NCI-H1930 (cell line): ENCODE data around the gene KCNJ13.

Experiments used
- DNase-seq, 2 experiments: peaks; one replicate each; lab custom pipeline; 2025; lab: John Stamatoyannopoulos, UW

The KCNJ13 gene

DNA sequence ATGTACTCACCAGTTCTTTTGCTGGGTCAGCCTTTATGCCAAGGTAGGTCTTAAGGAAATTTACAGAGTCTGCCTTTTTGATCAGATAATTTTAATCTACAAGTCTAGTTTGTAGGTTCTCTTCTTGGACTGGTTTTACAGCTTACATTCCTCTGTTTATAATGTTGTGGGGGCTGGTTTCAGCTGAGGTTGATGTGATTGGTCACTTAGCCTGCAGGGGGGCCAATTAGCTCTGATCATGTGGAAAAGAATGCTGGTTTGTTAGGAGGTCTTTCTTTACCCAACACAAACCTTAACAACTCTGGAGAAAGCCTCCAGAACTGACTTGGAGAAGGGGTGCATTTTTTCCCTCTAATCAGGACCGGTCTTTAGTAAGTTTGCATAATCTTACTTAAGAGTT lies at the start of gene KCNJ13:
KCNJ13 (minus strand) TSS at position 131 of the 400 bp plus-strand sequence. CDS start 5,203 bp downstream, outside the sequence.
- DNase-seq = no peak

DNA sequence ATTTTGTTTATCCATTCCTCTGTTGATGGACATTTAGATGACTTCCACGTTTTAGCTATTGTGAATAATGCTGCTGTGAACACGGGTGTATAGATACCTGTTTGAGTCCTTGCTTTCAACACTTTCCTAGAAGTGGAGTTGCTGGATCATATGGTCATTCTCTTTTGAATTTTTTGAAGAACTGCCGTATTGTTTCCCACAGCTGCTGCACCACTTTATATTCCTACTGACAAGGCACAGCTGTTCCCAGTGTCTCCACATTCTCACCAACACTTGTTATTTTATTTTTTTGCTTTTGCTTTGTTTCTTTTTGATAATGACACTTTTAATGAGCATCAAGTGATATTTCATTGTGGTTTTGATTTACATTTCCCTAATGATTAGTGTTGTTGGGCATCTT lies 41.4 kb upstream of the KCNJ13 start:
- no peak for DNase-seq

DNA sequence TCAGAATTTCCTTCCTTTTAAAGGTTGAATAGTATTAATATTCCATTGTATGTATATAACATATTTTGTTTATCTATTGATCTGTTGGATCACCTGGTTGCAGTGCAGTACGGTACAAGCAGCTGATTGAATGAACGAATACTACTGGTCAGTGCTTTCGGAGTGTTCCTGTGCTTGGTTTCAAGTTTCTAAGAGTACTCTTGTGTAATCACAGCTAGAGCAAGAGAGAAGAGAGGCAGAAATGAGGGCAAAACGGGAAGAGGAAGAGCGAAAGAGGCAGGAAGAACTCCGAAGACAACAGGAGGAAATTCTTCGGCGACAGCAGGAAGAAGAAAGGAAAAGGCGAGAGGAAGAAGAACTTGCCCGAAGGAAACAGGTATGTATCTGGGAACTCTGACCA lies 40.3 kb upstream of the KCNJ13 start:
- DNase-seq = no peak

DNA sequence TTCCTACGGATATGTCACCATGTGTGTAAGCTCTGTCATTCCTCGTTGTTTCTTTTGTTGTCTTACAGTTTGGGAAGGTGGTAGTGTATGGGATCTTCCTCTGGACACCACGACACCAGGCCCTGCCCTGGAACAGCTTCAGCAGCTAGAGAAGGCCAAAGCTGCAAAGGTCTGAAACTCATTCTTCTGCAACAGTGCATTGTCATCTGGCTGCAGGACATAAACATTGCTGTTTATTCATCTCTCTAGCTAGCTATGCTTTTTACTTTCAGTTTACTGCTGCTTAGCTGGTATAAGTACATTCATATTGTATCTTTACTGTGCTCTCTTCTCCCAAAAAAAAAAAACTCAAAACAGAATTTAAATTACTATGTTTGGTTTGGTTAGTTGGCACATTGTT lies 39.2 kb upstream of the KCNJ13 start:
- no peak for DNase-seq

DNA sequence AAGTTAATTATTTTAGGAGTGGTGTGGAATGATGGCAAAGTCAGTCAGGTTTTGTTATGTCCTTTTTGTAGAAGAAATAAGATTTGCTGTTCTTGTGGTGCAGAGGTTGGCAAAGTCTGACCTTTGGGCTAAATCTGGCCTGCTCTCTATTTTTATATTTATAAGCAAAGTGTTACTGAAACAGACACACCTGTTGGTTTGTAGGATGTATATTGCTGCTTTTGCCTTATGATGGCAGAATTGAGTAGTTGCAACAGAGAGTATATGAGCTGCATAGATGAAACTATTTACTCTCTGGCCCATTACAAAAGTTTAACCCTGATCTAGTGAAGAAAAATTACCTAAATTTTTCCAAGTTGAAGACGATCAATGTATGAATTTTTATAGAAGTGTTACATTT lies 34.1 kb upstream of the KCNJ13 start:
- no peak for DNase-seq

DNA sequence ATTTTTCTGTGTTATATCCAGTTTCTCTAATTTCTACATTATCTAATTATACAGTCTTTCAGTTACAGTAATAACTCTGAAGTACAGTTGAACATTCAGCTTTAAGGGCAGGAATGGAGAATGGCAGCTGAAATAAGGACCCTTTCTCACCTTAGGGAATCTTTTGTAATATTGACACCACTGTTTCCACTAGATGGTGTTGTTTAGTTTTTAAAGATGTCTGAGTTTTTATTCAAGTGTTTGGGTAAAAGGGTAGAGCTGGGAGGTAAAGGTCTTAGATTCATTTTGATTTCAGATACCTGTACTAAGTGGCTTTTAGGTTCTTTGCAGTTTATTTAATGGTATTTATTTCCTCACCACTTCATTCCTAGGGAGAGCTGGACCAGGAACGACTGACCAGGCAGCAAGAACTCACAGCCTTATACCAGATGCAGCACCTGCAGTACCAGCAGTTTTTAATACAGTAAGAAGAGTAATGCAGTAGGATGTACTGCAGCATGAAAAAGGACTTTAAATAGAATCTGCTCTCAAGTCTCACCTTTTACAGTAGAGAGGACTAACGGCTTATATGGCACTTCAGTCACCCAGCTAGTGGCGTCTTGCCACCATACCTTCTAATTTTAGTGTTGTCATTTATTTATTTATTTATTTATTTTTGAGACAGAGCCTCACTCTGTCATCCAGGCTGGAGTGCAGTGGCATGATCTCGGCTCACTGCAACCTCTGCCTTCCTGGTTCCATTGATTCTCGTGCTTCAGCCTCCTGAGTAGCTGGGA lies 33.2 kb upstream of the KCNJ13 start:
- no peak for DNase-seq

DNA sequence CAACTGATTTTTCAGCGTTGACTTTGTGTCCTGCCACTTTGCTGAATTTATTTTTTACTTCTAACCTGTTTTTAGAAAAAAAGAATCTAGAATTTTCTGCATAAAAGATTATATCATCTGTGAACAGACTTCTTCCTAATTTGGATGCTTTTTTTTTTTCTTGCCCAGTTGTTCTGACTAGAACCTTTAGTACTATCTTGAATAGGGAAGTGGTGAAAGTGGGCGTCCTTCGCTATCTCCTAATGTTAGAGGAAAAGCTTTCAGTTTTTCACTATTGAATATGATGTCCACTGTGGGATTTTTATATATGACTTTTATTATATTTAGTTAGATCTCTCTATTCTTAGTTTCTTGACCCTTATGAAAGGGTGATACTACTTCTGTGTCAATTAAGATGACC lies 25.7 kb upstream of the KCNJ13 start:
- DNase-seq = no peak

DNA sequence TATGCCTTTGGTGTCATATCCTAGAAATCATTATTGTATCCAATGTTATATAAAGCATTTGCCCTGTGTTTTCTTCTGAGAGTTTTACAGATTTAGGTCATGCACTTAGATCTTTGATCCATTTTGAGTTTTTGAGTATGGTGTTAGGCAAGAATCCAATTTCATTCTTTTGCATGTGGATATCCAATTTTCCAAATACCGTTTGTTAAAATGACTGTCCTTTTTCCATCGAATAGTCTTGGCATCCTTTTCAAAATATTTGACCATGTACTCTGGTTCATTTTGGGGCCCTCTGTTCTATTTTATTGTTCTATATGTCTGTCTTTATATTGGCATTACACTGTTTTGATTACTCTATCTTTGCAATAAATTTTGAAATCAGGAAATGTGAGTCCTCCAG lies 23.8 kb upstream of the KCNJ13 start:
- no peak for DNase-seq

DNA sequence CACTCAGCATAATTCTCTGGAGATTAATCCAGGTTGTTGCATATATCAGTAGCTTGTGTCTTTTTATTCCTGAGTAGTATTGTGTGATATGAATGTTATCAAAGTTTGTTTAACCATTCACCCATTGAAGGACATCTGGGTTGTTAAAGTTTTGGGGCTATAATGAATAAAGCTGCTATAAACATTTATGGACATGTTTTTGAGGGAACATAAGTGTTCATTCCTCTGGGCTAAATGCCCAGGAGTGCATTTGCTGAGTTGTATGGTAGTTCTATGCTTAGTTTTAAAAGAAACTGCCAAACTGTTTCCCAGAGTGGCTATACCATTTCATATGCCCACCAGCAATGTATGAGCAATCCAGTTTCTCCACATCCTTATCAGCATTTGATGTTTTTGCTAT lies 21.8 kb upstream of the KCNJ13 start:
- no peak for DNase-seq

DNA sequence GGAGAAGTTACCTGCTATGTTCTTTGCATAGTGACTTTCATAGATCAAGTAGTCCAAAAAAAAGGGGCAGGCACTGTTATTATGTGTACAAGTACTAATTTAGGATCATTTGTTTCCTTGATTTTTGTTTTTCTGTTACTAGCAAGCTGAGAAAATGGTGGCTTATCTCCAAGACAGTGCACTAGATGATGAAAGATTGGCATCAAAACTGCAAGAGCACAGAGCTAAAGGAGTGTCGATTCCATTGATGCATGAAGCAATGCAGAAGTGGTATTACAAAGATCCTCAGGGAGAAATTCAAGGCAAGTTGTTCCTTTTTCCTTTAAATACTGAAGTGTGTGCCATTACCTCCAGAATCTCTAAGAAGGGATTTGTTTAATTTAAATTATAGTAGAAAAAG lies 19.6 kb upstream of the KCNJ13 start:
- no peak for DNase-seq

DNA sequence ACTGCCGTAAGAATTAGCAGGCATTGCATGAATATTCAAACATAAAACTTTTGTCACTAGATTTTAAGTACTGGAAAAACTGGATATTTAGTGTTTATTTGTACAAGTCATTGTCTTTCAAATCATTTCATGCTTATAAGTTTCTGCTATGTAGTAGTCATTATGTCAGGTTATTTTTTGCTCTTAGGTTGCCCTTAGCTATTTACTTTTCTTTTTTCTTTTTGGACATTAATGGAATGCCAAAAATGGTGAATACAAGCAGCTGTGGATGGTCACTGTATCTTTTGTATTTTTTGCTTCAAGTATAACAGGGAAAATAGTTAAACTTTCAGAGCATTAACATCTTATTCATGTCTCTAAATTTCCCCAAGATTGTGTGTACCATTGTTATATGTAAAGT lies 18.6 kb upstream of the KCNJ13 start:
- no peak for DNase-seq

DNA sequence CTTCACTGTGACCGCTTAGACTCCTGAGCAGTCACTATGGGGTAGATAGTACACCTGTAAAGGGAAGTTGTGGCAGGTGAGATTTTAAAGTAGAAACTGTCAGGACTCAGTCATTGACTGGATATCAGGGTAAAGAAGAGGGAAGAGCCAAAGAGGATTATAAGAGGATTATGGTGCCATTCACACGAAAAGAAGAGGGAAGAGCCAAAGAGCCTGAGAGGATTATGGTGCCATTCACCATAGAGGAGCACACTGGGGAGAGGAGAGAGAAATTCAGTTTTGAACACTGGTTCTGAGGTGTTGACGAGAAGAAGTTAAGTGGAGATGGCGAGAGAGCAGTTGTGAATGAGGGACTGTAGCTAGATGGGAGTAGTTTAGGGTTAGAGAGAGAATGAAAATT lies 16.9 kb upstream of the KCNJ13 start:
- DNase-seq = no peak

DNA sequence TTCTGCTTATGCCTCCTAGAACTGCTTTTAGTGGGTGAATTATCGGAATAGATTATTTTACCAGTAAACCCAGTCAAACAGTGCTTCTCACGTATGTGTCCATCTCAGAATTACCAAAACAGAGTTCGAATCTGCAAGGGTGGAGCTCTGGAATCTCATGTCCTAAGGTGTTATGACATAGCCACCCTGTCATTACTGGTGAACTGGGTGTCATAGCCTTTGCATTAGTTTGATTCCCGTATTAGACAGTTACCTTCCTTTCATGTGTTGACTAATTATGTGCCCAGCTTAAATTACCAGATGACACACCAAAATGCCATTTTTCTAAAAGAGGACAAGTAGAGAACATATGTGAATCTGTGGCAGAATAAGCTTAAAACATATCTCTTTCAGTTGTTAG lies 15.2 kb upstream of the KCNJ13 start:
- DNase-seq = no peak

DNA sequence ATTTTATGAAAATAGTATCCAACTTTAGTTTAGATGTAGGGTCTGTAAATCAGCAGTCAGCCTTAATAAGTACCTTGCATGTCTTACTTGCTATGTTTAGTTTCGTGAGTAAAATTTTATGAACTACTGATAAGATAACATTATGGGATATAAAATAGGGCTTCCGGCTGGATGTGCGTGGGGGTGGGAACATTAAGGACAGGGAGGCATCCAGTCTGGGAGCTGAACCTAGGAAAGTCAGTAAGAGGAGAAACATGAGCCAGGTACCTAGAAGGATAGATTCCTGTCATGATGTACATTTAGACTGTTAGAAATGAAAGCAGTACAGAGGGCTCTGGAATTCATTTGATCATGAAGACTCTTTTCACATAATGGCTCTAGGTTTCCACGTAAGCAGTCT lies 12.7 kb upstream of the KCNJ13 start:
- no peak for DNase-seq

DNA sequence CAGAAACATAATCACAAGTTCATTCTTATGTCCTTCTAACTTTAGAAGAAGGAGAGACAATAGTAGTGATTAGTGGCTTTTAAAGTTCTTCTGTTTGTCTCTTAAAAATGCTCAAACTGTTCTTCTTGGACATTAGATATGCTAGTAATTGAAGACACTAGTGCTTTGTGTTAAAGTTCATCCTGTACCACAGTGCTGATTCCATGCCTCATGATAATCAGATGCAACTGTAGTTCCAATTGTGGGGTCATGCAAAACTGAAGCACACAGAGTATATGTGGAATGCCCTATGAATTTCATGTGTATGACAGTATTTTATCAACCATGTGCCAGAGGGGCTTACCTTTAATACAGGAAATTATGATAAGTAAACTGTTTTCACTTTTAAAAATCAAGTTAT lies 11.4 kb upstream of the KCNJ13 start:
- no peak for DNase-seq

DNA sequence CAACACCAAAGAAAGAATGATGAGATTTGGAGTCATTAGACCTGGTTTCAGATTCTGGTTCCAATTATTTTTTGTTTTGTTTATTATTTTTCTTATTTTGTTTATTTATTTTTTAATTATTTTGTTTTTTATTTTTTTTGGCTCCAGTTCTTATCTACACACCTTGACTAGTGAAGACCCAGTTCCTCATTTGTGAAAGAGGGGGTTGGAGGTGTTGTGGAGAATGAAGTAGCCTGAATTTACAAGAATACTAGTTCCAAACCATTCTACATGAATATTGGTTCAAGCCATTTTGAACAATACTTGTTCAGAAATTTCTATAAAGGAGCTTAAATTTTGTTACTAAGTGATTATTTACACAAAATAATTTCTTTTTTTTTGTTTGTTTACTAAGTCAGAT lies 6.9 kb upstream of the KCNJ13 start:
- no peak for DNase-seq

DNA sequence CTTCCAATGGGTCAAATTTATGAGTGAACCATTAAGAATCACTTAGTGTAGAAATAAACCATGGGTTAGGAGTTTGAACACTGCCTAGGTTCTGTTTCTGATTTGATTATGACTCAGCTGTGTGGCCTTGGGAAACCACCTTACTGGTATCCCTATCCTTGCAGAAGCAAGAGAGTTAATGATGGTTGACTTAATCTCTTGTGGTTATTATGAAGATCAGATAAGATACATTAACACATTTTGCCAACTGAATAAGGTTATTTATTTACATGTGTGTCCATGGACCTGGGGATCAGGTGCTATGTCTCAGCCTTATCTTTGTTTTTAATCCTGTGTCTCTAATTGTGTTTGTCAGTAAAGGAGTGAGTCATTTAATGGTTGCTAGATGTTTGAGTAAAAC lies 5.4 kb upstream of the KCNJ13 start:
- DNase-seq = no peak

DNA sequence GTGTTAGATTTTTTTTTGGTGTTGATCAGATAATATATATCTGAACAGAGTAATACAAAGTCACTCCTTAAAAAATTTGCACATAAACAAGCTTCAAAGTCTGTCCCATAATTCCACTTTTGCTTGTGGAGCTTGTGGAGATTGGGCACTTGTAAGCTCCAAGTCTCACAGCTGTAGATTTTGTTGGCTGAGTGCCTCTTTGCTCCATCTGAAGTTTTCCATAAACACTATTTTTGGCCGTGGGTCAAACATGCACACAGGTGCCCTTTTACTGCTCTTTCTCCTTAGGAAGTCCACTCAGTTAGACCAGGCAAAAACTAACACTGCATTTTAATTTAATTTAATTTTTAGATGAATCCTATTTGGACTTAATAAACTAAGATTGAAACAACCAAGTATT lies 3.6 kb upstream of the KCNJ13 start:
- DNase-seq = no peak

DNA sequence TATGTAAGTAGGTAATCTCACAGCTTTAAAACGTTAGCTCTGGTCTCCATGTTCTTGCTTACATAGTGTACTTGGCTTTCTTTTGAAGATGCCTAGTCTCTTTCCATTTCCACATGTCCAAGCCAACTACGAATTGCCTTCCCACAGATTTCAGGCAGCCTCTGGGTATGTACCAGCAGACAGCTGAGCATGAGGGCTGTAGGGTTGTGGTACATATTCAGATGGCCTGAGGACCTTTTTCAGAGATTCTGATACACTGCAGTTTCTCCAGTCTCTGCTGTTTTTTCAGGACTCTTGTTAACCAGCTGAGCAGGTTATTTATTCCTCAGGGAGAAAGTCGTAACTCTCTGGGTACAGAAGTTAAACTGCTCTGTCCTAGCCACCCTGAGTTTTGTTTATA lies 3.1 kb upstream of the KCNJ13 start:
- no peak for DNase-seq

DNA sequence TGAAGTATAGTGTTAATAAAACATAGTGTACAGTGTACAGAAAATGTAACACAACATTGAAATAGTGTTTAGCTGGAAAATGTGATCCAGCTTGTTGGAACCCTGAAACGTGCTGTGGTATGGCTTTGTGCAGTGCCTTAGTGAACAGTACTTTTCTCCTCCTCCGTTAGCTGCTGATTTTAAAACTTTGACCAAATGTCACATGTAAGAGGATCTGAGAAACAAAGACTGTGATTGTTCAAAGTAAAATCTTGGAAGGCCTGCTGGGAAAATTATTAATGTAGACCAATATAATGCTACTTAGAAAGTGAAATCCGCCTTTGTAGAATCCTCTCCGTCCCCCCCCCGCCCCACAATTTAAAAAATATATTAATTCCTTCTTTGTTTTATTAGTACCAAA lies 911 bp upstream of the KCNJ13 start:
- DNase-seq = no peak

DNA sequence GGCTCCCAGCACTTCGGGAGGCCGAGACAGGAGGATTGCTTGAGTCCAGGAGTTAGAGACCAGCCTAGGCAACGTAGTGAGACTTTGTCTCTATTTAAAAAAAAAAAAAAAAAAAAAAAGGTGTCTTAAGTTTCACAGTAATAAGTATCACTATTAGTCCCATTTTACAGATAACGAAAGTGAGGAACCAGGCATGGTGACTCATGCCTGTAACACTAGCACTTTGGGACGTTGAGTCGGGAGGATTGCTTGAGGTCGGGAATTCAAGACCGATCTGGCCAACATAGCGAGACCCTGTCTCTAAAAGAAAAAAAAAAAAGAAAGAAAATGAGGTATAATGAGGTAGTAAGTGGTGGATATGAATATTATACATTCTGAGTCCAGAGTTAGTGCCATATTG lies 2.5 kb downstream of the KCNJ13 start:
- DNase-seq = no peak

DNA sequence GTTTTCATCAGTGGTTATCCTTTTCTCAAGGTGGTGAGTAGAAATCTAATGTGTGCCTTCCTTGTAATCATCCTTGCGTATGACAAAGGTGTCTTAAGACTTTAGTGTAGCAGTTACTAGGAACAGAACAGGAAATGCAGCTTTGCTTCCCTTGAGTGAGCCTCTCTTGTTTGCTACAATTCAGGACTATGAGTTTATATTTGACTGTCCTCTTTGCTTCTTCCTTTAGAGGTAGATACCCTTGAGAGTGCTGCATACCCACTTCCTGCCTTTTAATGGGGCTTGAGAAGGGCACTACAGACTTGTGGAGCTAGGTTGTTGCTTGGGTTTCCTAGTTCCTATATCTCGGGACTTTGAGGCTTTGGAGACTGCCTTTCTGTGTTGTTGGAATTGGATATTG lies 3.8 kb downstream of the KCNJ13 start:
- DNase-seq = no peak

DNA sequence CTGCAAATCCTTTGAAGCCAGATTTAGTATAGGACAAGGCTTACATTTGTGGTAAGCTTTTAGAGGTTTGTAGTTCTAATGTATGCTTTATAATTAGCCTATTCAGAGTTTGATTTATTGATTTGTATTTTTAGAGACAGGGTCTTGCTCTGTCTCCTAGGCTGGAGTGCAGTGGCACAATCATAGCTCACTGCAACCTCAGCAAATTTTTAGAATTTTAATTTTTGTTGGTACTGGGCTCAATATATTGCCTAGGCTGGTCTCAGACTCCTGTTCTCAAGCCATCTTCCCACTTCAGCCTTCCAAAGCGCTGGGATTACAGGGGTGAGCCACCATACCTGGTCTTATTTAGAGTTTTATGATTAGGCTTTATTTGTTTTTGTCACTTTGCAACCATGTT lies 4.5 kb downstream of the KCNJ13 start:
- no peak for DNase-seq

DNA sequence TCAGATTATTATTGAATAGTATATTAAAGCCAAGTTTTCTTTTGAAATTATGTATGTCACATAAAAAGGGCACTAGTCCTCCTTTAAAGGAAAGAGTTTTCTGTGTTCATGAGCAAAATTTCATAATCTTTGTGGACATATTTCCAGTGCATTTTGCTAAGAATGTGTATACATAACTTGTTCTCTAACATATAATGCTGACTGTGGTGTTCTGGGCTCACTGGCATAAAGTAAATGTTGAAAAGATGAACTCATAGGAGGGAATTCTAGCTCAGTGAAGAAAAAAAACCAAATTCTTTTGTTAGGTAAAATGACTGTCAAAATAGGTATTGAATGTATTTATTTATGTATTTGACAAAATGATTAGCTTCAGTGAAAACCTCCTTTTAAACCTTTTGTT lies 6.2 kb downstream of the KCNJ13 start:
- no peak for DNase-seq

DNA sequence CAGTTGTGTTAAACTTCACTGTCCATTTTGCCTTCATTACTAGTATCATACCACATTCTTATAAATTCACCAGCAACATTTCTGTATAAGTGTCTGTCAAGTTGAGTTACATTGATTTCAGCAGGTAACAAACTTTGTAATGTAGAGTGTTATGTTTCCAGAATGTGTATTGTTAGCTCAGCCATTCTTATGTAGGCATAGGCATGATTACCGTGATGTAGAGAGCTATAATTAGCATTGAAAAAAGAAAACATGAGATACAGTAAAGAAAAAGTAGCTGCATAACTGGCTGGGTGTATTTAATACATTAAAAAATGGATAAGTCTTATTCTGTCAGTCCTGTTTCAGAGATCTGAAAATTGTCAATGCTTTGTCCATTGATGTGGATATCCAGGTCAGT lies 8.5 kb downstream of the KCNJ13 start:
- DNase-seq = no peak
